Fibroblast of mammary gland (primary cell): ENCODE data around the gene ITGAE.

Source experiments
- DNase-seq: peaks from one replicate; pipeline ENCODE4 v3.0.0-alpha.2; 2010; ENCODE audit warnings: low read depth
- H3K4me3 ChIP-seq: 2 replicates; pipeline ENCODE4 v1.5.1; 2011; ENCODE audit warnings: low read depth, mild to moderate bottlenecking, low read length, moderate library complexity; ENCODE audit not compliant: control insufficient read depth
- TF ChIP-seq, protein P1 (sequence below): conservative IDR thresholded peaks from 2 replicates; pipeline ENCODE4 v1.5.1; 2011; ENCODE audit warnings: low read depth, low read length, inconsistent platforms; ENCODE audit not compliant: control insufficient read depth, insufficient read depth

The ITGAE gene

DNA sequence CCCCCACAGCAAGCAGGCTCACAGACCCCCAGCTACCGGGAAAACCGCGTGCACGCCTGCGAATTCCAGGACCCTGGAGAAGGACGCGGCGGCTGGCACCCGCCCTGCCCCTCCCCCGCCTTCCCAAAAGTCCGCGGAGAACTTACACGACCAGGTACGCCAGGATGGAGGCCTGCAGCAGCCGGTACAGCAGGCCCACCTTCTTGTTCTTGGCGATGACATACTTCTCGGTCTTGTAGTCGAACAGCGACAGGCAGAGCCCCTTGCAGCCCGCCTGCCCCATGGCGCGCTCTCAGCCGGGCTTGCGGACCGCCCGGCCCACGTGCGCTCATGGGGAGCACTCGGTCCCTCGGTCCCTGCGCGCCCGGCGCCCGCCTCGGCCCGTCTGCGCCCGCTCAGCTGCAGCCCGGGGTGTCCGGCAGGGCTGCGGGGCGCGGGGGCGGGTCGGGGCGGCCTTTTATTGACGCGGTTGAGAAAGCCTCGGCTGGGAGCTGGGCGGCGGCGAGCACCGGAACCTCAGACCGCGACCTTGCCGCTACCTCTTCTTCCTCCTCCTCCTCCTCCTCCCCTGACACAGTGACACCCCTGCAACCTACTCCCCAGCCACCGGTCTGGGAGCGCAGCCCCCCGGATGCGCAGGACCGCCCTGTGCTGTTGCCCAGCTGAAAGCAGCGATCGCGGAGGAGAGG, 105.1 kb downstream of the ITGAE start, which contains the start of gene P2RX5:
P2RX5 (minus strand) TSS at position 433 of the 689 bp plus-strand sequence; CDS start at position 283, 150 bp downstream.
- H3K4me3 ChIP-seq, result peak within 1 kb of the TSS; percentile 52
- no peak for DNase-seq
- TF ChIP-seq, protein P1, sequence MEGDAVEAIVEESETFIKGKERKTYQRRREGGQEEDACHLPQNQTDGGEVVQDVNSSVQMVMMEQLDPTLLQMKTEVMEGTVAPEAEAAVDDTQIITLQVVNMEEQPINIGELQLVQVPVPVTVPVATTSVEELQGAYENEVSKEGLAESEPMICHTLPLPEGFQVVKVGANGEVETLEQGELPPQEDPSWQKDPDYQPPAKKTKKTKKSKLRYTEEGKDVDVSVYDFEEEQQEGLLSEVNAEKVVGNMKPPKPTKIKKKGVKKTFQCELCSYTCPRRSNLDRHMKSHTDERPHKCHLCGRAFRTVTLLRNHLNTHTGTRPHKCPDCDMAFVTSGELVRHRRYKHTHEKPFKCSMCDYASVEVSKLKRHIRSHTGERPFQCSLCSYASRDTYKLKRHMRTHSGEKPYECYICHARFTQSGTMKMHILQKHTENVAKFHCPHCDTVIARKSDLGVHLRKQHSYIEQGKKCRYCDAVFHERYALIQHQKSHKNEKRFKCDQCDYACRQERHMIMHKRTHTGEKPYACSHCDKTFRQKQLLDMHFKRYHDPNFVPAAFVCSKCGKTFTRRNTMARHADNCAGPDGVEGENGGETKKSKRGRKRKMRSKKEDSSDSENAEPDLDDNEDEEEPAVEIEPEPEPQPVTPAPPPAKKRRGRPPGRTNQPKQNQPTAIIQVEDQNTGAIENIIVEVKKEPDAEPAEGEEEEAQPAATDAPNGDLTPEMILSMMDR, result no peak

DNA sequence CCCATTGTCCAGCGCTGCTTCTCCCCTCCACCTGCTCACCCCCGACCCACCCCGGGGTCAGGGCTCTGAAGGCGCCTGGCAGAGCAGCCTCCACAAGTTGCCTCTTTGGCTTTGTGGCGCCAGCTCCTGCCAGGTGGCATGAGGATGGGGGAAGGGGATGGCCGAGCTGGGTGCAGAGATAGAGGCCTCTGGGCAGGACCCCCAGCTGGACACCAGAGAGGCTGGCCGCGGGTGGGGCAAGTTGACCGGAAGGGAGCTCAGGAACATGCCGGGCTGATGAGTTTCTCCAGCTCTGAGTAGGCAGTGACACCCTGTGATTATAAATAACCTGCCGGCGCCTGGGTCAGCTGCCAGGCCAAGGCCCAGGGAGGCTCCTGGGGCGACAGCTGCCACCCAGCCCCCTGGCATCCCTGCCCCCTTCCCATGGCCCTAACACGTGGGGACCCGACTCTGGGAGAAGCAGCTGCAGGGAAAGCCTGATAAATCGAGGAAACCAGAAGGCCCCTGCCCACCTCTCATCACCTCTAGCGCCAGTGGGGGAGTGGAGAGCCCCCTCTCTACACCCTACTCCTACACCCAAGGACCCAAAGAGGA, 105.8 kb downstream of the ITGAE start:
- TF ChIP-seq, protein P1, result no peak
- no peak for DNase-seq
- H3K4me3 ChIP-seq, result peak overlapping the region; percentile 49

DNA sequence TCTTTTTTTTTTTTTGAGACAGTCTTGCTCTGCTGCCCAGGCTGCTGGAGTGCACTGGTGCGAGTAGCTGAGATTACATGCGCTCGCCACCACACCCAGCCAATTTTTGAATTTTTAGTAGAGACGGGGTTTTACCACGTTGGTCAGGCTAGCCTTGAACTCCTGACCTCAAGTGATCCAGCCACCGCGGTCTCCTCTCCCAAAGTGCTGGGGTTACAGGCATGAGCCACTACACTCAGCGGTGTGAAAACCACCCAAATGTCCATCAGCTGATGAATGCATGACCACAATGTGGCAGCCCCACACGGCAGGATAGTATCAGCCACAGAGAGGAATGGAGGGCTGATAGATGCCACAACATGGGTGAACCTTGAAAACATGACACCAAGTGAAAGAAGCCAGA, 107.2 kb downstream of the ITGAE start:
- no peak overlapping the region for H3K4me3 ChIP-seq
- TF ChIP-seq, protein P1, result no peak
- no peak for DNase-seq

DNA sequence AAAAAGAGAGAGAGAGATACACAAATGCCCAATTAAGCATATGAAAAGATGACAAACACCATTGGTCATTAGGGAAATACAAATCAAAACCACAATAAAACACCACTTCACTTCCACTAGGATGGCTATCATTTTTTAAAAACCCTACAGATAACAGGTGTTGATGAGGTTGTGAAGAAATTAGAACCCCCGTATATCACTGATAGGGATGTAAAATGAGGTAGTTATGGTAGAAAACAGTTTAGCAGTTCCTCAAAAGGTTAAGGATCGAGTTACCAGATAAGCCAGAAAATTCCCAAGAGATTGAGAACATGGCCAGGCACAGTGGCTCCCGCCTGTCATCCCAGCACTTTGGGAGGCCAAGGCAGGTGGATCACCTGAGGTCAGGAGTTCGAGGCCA, 107.8 kb downstream of the ITGAE start:
- no peak overlapping the region for H3K4me3 ChIP-seq
- TF ChIP-seq, protein P1, result no peak
- no peak for DNase-seq

DNA sequence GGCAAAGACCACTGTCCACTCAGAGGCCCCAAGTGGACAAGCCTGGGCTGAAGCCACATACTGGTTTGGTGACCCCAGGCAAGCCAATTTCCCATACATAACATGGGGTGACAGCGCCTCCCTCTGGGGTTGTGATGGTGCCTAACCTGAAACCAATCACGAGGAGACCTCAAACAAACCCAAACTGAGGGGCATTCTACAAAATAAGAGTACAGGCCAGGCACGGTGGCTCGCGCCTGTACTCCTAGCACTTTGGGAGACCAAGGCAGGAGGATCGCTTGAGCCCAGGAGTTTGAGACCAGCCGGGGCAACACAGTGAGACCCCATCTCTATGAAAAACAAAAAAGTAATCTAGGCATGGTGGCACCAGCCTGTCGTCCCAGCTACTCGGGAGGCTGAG, 108.6 kb downstream of the ITGAE start:
- TF ChIP-seq, protein P1, result no peak
- DNase-seq, result no peak
- no peak overlapping the region for H3K4me3 ChIP-seq

DNA sequence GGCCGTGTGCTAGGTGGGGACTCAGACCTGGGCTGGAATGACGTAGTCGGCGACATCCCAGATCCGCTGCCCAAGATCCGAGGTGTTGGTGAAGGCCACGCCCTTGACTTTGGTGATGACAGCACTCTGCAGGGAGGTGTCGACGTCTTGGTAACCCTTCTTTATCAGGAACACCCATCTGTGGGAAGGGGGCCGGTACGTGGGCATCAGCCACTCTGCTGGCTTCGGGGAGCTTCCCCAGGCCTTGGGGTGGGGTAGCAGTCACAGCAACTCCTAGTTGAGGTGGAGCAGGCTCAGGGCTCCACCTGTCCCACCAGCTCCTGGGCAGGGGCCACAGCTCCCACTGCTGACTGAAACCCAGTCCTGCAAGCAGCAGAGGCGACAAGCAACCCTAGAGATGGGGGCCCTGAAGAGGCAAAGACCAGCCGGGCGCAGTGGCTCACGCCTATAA, 109.3 kb downstream of the ITGAE start:
- no peak overlapping the region for H3K4me3 ChIP-seq
- DNase-seq, result no peak
- TF ChIP-seq, protein P1, result no peak
